Right ventricle myocardium inferior (tissue), 1 donor: ENCODE data around the gene USP47. TPM values are rescaled to one million over a fixed set of nuclear protein-coding genes. Genes with fewer than 3 reads are reported as not detected.

ENCODE experiments used
- ATAC-seq: fragments of 200-7000 bp; cut with Tn5 transposase; one replicate; pipeline ENCODE4 v1.9.1; 2020; ENCODE audit warnings: mild to moderate bottlenecking, moderate library complexity
- DNase-seq: peaks from one replicate; pipeline ENCODE4 v3.0.0; 2021; ENCODE audit errors: missing footprints
- intact Hi-C: fragments of 100-400 bp; cut with DNase I; formaldehyde crosslinking; loops from one replicate; pipeline ENCODE4 v1.11.0; 2022
- total RNA-seq: library from RNA; stranded (reverse); fragmentation: NEBNext Ultra II Directional; extraction: Animal tissue kit (Norgen Biotek cat#: 25700); gene quantifications from one replicate; pipeline ENCODE4 v1.2.1, GENCODE V29; 2021
- donor health status: DM: no; HTN: yes; CAD: no; lungs with severe emphysema.

The USP47 gene
- total RNA-seq, 1 donor from 2014 or later: 48.9 TPM

GRCh38 chr11:11982461-11982860 is 140.7 kb downstream of the USP47 start:
- ATAC-seq (no peak), DNase-seq (no peak)
- intact Hi-C loops: no loop called here

DNA sequence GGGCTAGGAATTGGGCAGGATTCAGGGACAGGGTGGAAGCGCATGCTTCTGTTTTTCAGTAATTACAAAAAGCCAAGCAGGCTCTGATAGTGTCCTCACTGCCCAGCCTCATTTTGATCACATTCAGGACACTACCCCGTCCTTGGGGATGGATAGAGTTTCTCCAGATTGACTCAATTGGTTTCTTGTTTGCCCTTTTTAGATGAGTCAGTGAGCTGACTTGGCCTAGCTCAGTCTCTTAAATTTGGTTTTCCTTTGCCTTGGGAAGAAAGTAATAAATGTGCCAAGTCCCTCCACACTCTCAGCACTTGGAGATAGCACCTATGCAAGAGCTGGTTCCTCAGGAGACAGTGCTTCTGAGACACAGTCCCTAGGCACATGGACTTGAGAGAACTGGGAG is 141.2 kb downstream of the USP47 start:
- DNase-seq: no peak
- no peak for ATAC-seq
- intact Hi-C loops: no loop called here

- ATAC-seq: no peak
- no peak for DNase-seq
- intact Hi-C loops: no loop called here
Measured at GRCh38 chr11:11983427-11983826, 141.7 kb downstream of the USP47 start.

- intact Hi-C loops: no loop called here
- ATAC-seq (no peak), DNase-seq (no peak)
Measured at GRCh38 chr11:11984563-11984962, 142.8 kb downstream of the USP47 start.

- intact Hi-C loops: loop anchor here (5.0 kb wide), 1 partner anchor 57 kb away; no protein-coding TSS in a partner anchor
- ATAC-seq (peak; percentile 9), DNase-seq (no peak)
Measured at GRCh38 chr11:11985016-11985715, 143.4 kb downstream of the USP47 start.

DNA sequence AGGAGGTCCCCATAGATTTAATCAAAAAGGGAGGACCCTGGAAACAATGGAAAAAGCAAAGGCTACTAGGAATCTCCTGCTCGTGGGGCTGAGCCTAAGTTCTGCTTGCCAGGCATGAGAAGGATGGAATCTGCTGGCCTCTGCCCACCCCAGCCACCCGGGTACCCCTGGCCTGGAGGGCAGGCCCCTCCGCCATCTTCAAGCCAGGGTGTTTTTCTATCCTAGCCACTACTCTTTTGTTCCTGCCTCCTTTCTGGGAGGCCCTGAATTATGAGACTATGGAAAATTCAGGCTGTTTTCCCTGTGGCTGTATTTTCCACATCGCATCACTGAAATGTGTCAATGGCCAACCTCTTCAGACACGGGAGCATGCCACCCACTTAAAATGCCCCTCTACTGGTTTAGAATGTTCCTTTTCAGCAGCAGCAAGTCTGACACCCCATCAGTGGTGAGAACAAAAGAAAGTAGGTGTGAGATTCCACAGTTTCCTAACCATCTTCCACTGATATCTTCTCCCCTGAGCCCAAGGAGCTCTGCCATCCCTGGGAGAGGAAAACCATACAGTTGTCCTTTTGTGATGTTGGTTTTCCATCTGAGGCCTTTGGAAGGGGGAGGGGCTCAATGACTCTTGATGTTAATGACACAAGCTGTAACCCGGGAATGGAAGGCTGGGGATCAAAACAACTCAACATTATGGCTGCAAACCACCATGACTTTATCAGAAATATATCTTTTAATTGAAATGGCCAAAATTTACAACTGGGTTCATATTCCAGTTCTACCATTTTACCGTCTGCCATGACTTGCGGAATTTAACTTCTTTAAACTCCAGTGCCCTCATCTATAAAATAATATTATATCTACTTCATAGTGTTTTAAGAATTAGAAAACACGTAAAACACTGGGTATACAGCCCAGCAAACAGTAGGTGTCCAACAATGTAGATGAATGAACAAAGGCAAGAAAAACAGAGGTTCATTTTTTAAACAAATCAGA is 144.5 kb downstream of the USP47 start:
- DNase-seq: no peak
- ATAC-seq: peak; percentile 37
- intact Hi-C loops: loop anchor here (5.0 kb wide), 1 partner anchor 56 kb away; no protein-coding TSS in a partner anchor

GRCh38 chr11:11987503-11988022 is 145.8 kb downstream of the USP47 start:
- no peak for ATAC-seq
- intact Hi-C loops: loop anchor here (2.0 to 5.0 kb wide), 2 partner anchors 13 to 55 kb away; no protein-coding TSS in a partner anchor
- DNase-seq: no peak

- ATAC-seq: no peak
- DNase-seq: no peak
- intact Hi-C loops: loop anchor here (2.0 to 5.0 kb wide), 2 partner anchors 13 to 54 kb away; no protein-coding TSS in a partner anchor
Measured at GRCh38 chr11:11988099-11988651, 146.4 kb downstream of the USP47 start.

DNA sequence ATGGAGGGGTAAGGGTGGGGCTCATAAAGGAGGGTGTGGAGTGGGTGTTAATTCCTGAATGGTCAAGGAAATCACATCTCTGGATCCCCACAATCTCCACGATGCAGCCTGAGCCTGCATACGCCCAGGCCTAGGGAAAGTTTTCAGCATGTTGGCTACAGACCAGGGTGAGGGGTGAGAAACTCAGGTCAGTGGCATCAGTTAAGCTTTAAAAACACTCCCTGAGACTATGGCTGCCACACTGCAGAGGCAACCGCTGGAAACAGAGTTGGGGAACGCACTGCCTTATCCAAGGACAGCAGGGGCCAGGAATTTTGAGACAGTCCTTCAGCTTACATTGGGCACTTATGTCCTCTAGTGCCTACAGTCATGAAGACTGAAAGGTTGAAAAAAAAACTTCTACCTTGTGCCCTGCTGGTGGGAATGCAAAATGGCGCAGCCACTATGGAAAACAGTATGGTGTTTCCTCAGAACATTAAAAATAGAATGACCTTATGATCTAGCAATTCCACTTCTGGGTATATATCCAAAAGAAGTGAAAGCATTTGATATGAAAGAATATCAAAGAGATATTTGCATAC is 147.0 kb downstream of the USP47 start:
- DNase-seq (no peak), ATAC-seq (no peak)
- intact Hi-C loops: loop anchor here (2.0 to 5.0 kb wide), 2 partner anchors 14 to 54 kb away; no protein-coding TSS in a partner anchor

DNA sequence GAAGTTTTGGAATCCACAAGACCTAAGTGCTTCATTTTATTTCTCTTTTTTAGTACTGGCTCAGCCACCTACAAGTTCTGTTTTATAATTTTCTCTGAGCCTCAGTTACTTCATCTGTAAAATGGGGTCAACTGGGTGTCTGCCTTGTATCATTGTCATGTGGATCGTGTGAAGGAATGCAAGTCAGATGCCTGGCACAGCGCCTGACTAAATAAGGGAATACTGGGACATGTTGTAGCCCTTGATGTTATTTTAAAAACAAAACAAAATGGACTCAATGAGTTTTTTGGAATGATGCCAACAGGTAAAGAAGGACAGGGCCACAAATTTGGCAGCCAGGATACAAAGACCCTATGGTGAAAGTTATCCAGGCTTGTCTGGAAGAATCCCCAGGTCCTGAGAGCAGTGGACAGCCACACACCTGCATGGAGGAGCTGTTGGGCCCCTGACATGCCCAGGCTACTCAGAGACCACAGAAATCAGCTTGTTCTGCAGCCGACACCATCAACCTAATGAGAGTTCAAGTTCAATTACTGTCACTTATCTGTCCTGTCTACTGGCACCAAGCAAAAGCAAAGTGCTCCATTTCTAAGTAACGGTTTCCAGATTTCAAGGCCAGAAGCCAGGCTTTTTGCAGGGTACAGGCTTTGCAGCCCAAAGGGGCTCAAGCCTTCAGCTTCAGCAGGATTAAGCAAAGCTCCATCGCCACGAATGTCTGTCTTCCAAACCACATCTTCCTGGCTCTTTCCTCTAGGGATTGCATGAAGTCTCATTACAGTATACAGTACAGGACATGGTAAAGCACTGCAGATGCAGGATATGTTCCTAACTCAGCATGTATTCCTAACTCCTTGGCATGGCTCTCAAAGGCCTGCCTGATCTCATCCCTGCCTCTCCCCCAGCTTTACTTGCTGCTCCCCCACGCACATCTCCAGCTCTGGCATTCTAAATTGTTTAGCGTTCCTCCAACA is 148.3 kb downstream of the USP47 start:
- DNase-seq: no peak
- intact Hi-C loops: loop anchor here (2.0 to 5.0 kb wide), 2 partner anchors 15 to 52 kb away; no protein-coding TSS in a partner anchor
- ATAC-seq: no peak

DNA sequence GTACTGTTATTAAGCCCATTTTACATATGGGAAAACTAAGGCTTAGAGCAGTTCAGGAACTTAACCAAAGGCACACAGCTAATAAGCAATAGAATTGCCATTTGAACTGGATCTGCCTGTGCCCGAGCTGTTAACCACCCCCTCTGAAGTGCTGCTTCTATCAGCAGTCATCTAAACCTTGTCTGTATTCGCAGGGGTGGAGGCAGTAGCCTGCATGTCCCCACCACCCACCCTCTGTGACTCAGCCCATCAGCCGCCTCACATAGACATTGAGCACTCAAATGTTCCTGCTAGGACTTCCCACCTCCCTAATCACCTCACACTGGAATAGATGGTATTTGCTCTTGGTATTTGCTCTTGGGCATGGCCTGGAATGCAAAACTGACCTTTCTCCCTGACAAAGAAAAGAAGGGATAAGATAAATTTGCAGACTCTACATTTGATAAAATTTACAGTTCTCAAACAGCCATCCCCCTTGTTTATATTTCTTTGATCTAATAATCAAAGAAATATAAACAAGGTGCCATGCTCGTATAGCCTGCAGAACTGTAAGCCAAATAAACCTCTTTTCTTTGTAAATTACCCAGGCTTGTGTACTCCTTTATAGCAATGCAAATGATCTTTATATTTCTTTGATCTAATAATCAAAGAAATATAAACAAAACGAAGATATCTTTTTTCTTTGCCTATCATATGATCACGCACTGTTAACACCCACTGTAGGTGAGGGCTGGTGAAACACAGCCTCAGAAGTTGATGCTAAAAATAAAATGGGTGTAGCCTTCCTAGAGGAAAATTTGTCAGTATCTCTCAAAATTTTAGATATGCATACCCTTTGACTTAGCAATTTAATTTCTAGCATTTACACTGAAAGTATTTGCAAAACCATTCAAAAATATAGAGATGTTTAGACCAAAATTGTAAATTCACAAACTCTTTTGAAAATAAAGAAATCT is 150.8 kb downstream of the USP47 start:
- intact Hi-C loops: no loop called here
- DNase-seq (no peak), ATAC-seq (peak; percentile 84)

- DNase-seq (no peak), ATAC-seq (peak; percentile 76)
- intact Hi-C loops: loop anchor here (1.0 kb wide), 1 partner anchor 25 kb away; no protein-coding TSS in a partner anchor
Measured at GRCh38 chr11:11993839-11994238, 152.1 kb downstream of the USP47 start.

GRCh38 chr11:11995601-11996000 is 153.8 kb downstream of the USP47 start:
- DNase-seq: no peak
- intact Hi-C loops: no loop called here

GRCh38 chr11:11996321-11997048 is 154.7 kb downstream of the USP47 start:
- ATAC-seq (no peak), DNase-seq (no peak)
- intact Hi-C loops: no loop called here

More at GRCh38 chr11:11995601-11996000, 153.8 kb downstream of the USP47 start:
- ATAC-seq: no peak

- intact Hi-C loops: no loop called here
- DNase-seq: no peak
- no peak for ATAC-seq
Measured at GRCh38 chr11:11997049-11997322, 155.2 kb downstream of the USP47 start.
